ENCODE measurements around the gene INPP4B.

INPP4B gene

DNA sequence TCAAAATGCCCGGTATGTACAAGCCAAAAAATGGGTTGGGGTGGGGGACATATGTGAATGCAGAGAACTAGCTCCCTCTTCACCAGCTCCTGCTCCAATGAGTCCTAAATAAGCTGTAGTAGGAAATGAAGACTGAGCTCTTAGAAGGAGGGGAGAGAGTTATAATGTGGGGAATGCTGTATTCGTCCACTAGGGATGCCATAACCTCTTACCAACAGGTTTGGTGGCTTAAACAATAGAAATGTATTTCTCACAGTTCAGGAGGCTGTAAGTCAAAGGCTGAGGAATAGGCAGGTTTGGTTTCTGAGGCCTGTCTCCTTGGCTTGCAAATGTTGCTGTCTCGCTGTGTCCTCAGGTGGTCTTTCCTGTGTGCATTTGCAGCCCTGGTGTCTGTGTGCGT lies 4.4 kb upstream of the INPP4B start:
- Histone ChIP-seq H3K27ac (ENCODE audit: low read depth, low read length) (no peak overlapping the region), H3K4me1 (ENCODE audit: control insufficient read depth, insufficient read depth, low read length) (no peaks in the 10 kb centered on the region), H3K27me3 (ENCODE audit: control insufficient read depth, insufficient read depth, low read length) (no peaks in the 10 kb centered on the region), H3K4me3 (ENCODE audit: low read length) (no peak overlapping the region), H3K36me3 (ENCODE audit: control insufficient read depth, insufficient read depth, low read length) (no peaks in the 10 kb centered on the region), H3K9ac (ENCODE audit: low read length) (no peak overlapping the region)

DNA sequence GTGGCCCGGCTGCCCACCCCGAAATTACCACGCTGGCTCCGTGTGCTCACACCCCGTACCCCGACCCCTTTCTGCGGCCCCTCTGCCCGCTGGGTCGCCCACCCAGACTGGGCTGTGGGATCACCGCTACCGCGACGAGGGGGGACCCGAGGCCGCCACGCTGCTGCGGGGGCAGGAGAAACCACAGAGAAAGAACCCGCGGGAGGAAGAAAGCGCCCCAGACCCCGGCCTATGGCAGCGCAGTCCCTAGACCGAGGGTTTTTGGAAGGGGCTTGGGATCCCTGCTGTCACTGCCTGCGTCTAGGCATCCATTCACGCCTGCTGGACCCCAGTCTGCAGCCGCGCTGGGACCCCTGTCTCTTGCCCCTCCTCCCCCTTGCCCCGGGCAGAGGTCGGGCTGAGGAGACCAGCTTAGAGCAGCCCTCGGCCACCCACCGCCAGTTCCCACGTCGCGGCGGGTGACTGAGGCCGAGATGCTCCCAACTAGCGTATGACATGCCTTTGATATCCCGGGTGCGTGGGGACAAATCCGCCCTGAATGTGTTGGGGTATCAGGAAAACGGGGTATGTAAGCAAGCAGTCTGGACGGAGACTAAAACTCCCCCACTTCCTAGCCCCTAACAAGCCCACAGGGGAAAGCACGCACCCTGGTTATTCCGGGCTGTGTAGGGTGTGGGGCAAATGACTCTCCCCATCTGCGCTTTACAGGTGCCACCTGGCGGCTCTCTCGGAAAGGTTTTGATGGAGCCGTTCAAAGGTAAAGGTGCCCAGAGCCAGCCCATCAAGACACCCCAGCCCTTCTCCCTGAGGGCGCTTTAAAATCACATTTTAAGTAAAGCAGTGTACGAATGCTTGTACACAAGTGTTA lies 862 bp upstream of the INPP4B start:
- Histone ChIP-seq H3K27ac (ENCODE audit: low read depth, low read length) (peak overlapping the region; percentile 55), H3K36me3 (ENCODE audit: control insufficient read depth, insufficient read depth, low read length) (no peaks in the 10 kb centered on the region), H3K9ac (ENCODE audit: low read length) (no peak overlapping the region), H3K4me3 (ENCODE audit: low read length) (peak overlapping the region; percentile 80), H3K4me1 (ENCODE audit: control insufficient read depth, insufficient read depth, low read length) (peaks cover 2% of the 10 kb centered on the region), H3K27me3 (ENCODE audit: control insufficient read depth, insufficient read depth, low read length) (no peaks in the 10 kb centered on the region)

- peak overlapping the region; percentile 80 for H3K4me3 ChIP-seq (ENCODE audit: low read length)
- H3K9ac ChIP-seq (ENCODE audit: low read length), result peak overlapping the region; percentile 41
- no peaks in the 10 kb centered on the region for H3K36me3 ChIP-seq (ENCODE audit: control insufficient read depth, insufficient read depth, low read length)
- peak overlapping the region; percentile 55 for H3K27ac ChIP-seq (ENCODE audit: low read depth, low read length)
- peaks cover 2% of the 10 kb centered on the region for H3K4me1 ChIP-seq (ENCODE audit: control insufficient read depth, insufficient read depth, low read length)
- no peaks in the 10 kb centered on the region for H3K27me3 ChIP-seq (ENCODE audit: control insufficient read depth, insufficient read depth, low read length)
These were observed 601 bp downstream of the INPP4B start for GRCh38 chr4:142845293-142846107.

DNA sequence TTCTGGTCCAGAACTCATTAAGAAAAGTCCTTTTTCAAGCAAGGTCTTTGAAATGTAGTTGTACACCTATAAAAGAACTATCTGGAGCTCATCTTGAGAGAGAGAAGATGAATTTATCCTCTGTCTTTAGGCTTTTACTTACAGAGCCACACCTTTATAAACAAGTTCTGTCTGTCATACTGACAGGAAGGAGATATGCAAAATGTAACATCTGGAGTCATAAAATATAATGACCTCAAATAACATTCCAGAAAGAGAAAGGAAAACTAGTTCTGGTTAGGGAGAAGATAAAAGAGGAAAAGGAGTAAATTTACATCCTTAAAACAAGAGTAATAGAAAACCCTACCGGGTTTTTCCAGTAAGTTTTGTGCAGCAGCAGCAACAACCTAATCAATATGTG lies 1.3 kb downstream of the INPP4B start:
- H3K27ac ChIP-seq (ENCODE audit: low read depth, low read length), result peak overlapping the region; percentile 48
- H3K36me3 ChIP-seq (ENCODE audit: control insufficient read depth, insufficient read depth, low read length), result no peaks in the 10 kb centered on the region
- peak overlapping the region; percentile 80 for H3K4me3 ChIP-seq (ENCODE audit: low read length)
- no peaks in the 10 kb centered on the region for H3K27me3 ChIP-seq (ENCODE audit: control insufficient read depth, insufficient read depth, low read length)
- H3K9ac ChIP-seq (ENCODE audit: low read length), result no peak overlapping the region
- H3K4me1 ChIP-seq (ENCODE audit: control insufficient read depth, insufficient read depth, low read length), result peaks cover 2% of the 10 kb centered on the region

GRCh38 chr4:142840516-142841123 lies 5.5 kb downstream of the INPP4B start:
- no peaks in the 10 kb centered on the region for H3K36me3 ChIP-seq (ENCODE audit: control insufficient read depth, insufficient read depth, low read length)
- no peak overlapping the region for H3K27ac ChIP-seq (ENCODE audit: low read depth, low read length)
- H3K9ac ChIP-seq (ENCODE audit: low read length), result no peak overlapping the region
- no peak overlapping the region for H3K4me3 ChIP-seq (ENCODE audit: low read length)
- H3K4me1 ChIP-seq (ENCODE audit: control insufficient read depth, insufficient read depth, low read length), result peaks cover 2% of the 10 kb centered on the region
- H3K27me3 ChIP-seq (ENCODE audit: control insufficient read depth, insufficient read depth, low read length), result no peaks in the 10 kb centered on the region

DNA sequence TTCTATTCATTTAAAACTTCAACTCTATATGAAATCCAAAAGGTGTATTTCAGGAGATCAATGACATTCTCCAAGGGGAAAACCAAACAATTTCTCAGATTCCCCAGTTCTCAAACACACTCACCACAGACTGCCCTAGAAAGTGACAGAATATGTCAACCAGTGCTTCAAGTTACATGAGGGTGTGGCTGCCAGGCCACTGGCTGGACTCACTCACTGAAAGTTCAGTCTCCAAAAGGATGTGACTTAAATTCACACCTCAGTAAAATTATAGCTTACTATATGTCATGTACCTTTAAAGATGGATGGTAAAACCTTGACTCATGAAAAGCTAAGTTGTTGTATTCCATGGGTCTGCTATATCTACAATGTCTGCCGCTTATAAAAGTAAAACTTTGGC lies 7.3 kb downstream of the INPP4B start:
- Histone ChIP-seq H3K36me3 (ENCODE audit: control insufficient read depth, insufficient read depth, low read length) (no peaks in the 10 kb centered on the region), H3K4me1 (ENCODE audit: control insufficient read depth, insufficient read depth, low read length) (no peaks in the 10 kb centered on the region), H3K27me3 (ENCODE audit: control insufficient read depth, insufficient read depth, low read length) (no peaks in the 10 kb centered on the region), H3K9ac (ENCODE audit: low read length) (no peak overlapping the region), H3K27ac (ENCODE audit: low read depth, low read length) (no peak overlapping the region), H3K4me3 (ENCODE audit: low read length) (no peak overlapping the region)

GRCh38 chr4:142832022-142832421 lies 14.1 kb downstream of the INPP4B start:
- Histone ChIP-seq H3K27me3 (ENCODE audit: control insufficient read depth, insufficient read depth, low read length) (no peaks in the 10 kb centered on the region), H3K27ac (ENCODE audit: low read depth, low read length) (no peak overlapping the region), H3K9ac (ENCODE audit: low read length) (no peak overlapping the region), H3K4me1 (ENCODE audit: control insufficient read depth, insufficient read depth, low read length) (no peaks in the 10 kb centered on the region), H3K4me3 (ENCODE audit: low read length) (no peak overlapping the region), H3K36me3 (ENCODE audit: control insufficient read depth, insufficient read depth, low read length) (no peaks in the 10 kb centered on the region)

GRCh38 chr4:142826503-142827241 lies 19.4 kb downstream of the INPP4B start:
- Histone ChIP-seq H3K9ac (ENCODE audit: low read length) (no peak overlapping the region), H3K27me3 (ENCODE audit: control insufficient read depth, insufficient read depth, low read length) (no peaks in the 10 kb centered on the region), H3K4me1 (ENCODE audit: control insufficient read depth, insufficient read depth, low read length) (no peaks in the 10 kb centered on the region), H3K4me3 (ENCODE audit: low read length) (no peak overlapping the region), H3K36me3 (ENCODE audit: control insufficient read depth, insufficient read depth, low read length) (no peaks in the 10 kb centered on the region), H3K27ac (ENCODE audit: low read depth, low read length) (no peak overlapping the region)

DNA sequence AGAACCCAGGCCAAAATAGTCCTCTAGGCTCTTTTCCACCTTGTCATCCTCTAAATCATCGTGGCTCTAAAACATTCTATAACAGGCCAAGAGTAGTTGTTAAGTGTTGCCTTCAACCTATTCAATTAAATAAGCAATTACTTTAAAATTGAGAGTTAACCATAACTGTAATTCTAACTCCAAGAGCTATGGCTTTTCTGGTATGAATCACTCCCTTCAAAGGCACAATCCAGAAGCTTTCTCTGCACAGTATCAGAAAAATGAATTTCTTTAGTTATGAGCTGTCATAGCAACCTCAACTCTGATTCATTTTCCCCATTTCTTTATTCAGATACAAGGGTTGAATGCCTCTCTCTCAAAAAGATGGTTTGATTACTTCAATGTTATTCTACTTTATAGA lies 21.7 kb downstream of the INPP4B start:
- Histone ChIP-seq H3K27me3 (ENCODE audit: control insufficient read depth, insufficient read depth, low read length) (no peaks in the 10 kb centered on the region), H3K27ac (ENCODE audit: low read depth, low read length) (no peak overlapping the region), H3K9ac (ENCODE audit: low read length) (no peak overlapping the region), H3K4me3 (ENCODE audit: low read length) (no peak overlapping the region), H3K36me3 (ENCODE audit: control insufficient read depth, insufficient read depth, low read length) (no peaks in the 10 kb centered on the region), H3K4me1 (ENCODE audit: control insufficient read depth, insufficient read depth, low read length) (no peaks in the 10 kb centered on the region)

GRCh38 chr4:142823796-142824195 lies 22.3 kb downstream of the INPP4B start:
- no peak overlapping the region for H3K27ac ChIP-seq (ENCODE audit: low read depth, low read length)

DNA sequence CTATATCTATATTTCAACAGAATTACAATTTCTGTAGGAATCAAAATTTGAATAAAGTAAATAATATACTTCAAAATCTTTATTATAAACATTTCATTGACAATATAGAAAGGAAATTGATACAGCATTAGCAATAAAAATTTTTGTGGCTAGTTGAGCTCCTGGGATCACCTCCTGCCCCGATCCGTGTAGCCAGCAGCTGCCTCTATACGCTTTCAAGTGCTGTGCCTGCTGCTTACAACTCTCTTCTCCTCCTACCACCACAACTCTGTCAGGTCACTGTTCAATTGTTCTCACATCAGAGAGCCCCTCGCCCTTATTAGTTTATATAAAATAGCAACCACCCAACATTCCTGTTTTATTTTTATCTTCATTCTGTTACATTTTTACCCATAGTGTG lies 27.6 kb downstream of the INPP4B start:
- Histone ChIP-seq H3K36me3 (ENCODE audit: control insufficient read depth, insufficient read depth, low read length) (no peaks in the 10 kb centered on the region), H3K27ac (ENCODE audit: low read depth, low read length) (no peak overlapping the region), H3K27me3 (ENCODE audit: control insufficient read depth, insufficient read depth, low read length) (no peaks in the 10 kb centered on the region), H3K9ac (ENCODE audit: low read length) (no peak overlapping the region), H3K4me1 (ENCODE audit: control insufficient read depth, insufficient read depth, low read length) (peaks cover 3% of the 10 kb centered on the region), H3K4me3 (ENCODE audit: low read length) (no peak overlapping the region)

More at GRCh38 chr4:142823796-142824195, 22.3 kb downstream of the INPP4B start:
- H3K36me3 ChIP-seq (ENCODE audit: control insufficient read depth, insufficient read depth, low read length), result no peaks in the 10 kb centered on the region
- H3K4me1 ChIP-seq (ENCODE audit: control insufficient read depth, insufficient read depth, low read length), result no peaks in the 10 kb centered on the region
- no peaks in the 10 kb centered on the region for H3K27me3 ChIP-seq (ENCODE audit: control insufficient read depth, insufficient read depth, low read length)
- no peak overlapping the region for H3K4me3 ChIP-seq (ENCODE audit: low read length)
- no peak overlapping the region for H3K9ac ChIP-seq (ENCODE audit: low read length)

DNA sequence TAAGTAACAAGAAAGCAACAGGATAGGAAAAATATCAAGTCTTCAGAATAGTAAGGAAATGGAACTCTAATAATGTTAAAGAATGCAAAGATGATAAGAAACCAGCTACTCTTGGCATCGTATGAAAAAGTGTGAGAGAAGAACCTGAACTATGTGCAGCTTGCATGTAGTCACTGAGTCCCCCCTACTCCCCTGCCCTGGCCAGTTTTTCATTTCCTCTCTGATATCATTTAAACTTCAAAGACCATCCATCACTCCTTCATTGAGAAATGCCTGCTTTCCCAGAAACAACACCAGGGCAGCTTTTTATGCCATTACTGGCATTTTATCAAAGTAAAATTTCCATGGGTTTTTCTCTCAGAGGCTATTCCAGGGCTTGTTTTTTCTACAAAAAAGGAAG lies 28.1 kb downstream of the INPP4B start:
- H3K27ac ChIP-seq (ENCODE audit: low read depth, low read length), result no peak overlapping the region
- no peak overlapping the region for H3K4me3 ChIP-seq (ENCODE audit: low read length)
- no peaks in the 10 kb centered on the region for H3K27me3 ChIP-seq (ENCODE audit: control insufficient read depth, insufficient read depth, low read length)
- H3K9ac ChIP-seq (ENCODE audit: low read length), result no peak overlapping the region
- H3K4me1 ChIP-seq (ENCODE audit: control insufficient read depth, insufficient read depth, low read length), result peaks cover 3% of the 10 kb centered on the region
- H3K36me3 ChIP-seq (ENCODE audit: control insufficient read depth, insufficient read depth, low read length), result no peaks in the 10 kb centered on the region
